Measurements from ENCODE around the gene CRLF2. TPM values are rescaled to one million over a fixed set of nuclear protein-coding genes. Genes with fewer than 3 reads are reported as not detected.
"Not testable (repeated sequence)": the region's sequence is repeated elsewhere in the genome, so short reads cannot be mapped to it uniquely, and the experiment has no call there.

Gene CRLF2
- total RNA-seq, 1 donor from 2014 or later = not detected

DNA sequence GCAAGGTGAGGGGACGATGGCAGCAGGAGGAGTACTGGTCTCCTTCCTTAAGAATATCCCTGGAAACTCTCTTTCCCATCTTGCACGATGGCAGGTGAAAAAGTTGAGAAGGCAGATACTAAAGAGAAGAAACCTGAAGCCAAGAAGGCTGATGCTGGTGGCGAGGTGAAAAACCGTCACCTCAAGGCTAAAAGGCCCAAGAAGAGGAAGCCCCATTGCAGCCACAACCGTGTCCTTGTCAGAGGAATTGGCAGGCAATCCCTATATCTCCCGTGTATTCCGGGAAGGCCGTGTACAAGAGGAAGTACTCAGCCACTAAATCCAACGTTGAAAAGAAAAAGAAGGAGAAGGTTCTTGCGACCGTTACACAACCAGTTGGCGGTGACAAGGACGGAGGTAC lies 40.0 kb downstream of the CRLF2 start:
- Histone ChIP-seq H3K9me3 (replicated peaks) (no peaks in the 10 kb centered on the region), H3K36me3 (no peaks in the 10 kb centered on the region), H3K27me3 (ENCODE audit: low read depth) (peaks cover 17% of the 10 kb centered on the region), H3K27ac (replicated peaks) (no peak overlapping the region), H3K4me1 (no peaks in the 10 kb centered on the region), H3K4me3 (no peak overlapping the region)
- intact Hi-C loops (cut with micrococcal nuclease) = no loop called here
- TF ChIP-seq, protein P1, sequence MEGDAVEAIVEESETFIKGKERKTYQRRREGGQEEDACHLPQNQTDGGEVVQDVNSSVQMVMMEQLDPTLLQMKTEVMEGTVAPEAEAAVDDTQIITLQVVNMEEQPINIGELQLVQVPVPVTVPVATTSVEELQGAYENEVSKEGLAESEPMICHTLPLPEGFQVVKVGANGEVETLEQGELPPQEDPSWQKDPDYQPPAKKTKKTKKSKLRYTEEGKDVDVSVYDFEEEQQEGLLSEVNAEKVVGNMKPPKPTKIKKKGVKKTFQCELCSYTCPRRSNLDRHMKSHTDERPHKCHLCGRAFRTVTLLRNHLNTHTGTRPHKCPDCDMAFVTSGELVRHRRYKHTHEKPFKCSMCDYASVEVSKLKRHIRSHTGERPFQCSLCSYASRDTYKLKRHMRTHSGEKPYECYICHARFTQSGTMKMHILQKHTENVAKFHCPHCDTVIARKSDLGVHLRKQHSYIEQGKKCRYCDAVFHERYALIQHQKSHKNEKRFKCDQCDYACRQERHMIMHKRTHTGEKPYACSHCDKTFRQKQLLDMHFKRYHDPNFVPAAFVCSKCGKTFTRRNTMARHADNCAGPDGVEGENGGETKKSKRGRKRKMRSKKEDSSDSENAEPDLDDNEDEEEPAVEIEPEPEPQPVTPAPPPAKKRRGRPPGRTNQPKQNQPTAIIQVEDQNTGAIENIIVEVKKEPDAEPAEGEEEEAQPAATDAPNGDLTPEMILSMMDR (IDR thresholded peaks at IDR 0.05; ENCODE audit: borderline replicate concordance) = no peak
- no peak for DNase-seq

DNA sequence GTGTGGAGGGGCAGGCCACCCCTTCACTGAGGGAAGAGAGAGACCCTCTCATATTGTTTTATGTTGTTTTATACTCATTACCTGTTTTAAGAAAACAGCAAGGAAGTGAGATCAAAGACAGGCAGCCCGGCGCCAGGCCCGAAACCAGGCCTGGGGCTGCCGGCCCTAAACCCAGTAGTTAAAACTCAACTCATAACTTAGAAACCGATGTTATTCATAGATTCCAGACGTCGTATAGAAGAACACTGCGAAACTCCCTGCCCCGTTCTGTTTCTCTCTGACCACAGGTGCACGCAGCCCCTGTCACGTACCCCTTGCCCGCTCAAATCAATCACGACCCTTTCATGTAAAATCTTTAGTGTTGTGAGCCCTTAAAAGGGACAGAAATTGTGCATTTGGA lies 40.5 kb downstream of the CRLF2 start:
- H3K4me1 ChIP-seq; H3K27ac ChIP-seq (replicated peaks); H3K36me3 ChIP-seq; DNase-seq; H3K9me3 ChIP-seq (replicated peaks); intact Hi-C loops (cut with micrococcal nuclease); H3K4me3 ChIP-seq: not testable (repeated sequence)
- peaks cover 15% of the 10 kb centered on the region for H3K27me3 ChIP-seq (ENCODE audit: low read depth)

DNA sequence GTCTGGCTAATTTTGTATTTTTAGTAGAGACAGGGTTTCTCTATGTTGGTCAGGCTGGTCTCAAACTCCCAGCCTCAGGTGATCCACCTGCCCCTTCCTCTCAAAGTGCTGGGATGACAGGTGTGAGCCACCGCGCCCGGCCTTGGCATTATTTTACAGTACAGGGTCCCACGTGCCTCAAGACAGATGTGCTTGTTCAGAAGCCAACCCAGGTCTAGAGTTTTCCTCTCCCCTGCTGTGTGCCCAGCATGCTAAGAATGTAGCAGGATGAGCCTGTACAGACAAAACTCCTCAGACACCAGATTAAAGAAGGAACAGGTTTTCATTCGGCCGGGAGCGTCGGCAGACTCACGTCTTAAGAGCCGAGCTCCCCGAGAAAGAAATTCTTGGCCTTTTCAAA lies 42.2 kb downstream of the CRLF2 start:
- H3K4me3 ChIP-seq = no peak overlapping the region
- no peaks in the 10 kb centered on the region for H3K9me3 ChIP-seq (replicated peaks)
- peaks cover 14% of the 10 kb centered on the region for H3K27me3 ChIP-seq (ENCODE audit: low read depth)
- no peaks in the 10 kb centered on the region for H3K4me1 ChIP-seq
- H3K36me3 ChIP-seq = no peaks in the 10 kb centered on the region
- intact Hi-C loops (cut with micrococcal nuclease) = no loop called here
- DNase-seq = no peak
- TF ChIP-seq, protein P1 (IDR thresholded peaks at IDR 0.05; ENCODE audit: borderline replicate concordance) = no peak
- no peak overlapping the region for H3K27ac ChIP-seq (replicated peaks)

DNA sequence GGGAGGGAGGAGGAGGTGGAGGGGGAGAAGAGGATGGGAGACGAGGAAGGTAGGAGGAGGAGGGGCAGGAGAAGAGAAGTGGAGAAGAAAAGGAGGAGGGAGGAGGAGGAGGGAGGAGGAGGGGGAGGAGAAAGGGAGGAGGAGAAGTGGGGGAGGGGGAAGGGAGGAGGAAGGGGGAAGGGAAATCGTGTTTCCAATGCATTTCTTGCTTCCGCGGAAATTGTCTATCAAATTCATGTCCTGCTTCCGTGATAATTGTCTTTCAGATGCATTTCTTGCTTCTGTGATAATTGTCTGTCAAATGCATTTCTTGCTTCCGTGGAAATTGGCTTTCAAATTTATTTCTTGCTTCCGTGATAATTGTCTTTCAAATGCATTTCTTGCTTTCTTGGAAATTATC lies 43.3 kb downstream of the CRLF2 start:
- TF ChIP-seq, protein P1 (IDR thresholded peaks at IDR 0.05; ENCODE audit: borderline replicate concordance) = no peak
- intact Hi-C loops (cut with micrococcal nuclease) = no loop called here
- Histone ChIP-seq H3K27ac (replicated peaks) (no peak overlapping the region), H3K36me3 (no peaks in the 10 kb centered on the region), H3K9me3 (replicated peaks) (no peaks in the 10 kb centered on the region), H3K4me3 (no peak overlapping the region), H3K4me1 (no peaks in the 10 kb centered on the region), H3K27me3 (ENCODE audit: low read depth) (peaks cover 15% of the 10 kb centered on the region)
- no peak for DNase-seq

DNA sequence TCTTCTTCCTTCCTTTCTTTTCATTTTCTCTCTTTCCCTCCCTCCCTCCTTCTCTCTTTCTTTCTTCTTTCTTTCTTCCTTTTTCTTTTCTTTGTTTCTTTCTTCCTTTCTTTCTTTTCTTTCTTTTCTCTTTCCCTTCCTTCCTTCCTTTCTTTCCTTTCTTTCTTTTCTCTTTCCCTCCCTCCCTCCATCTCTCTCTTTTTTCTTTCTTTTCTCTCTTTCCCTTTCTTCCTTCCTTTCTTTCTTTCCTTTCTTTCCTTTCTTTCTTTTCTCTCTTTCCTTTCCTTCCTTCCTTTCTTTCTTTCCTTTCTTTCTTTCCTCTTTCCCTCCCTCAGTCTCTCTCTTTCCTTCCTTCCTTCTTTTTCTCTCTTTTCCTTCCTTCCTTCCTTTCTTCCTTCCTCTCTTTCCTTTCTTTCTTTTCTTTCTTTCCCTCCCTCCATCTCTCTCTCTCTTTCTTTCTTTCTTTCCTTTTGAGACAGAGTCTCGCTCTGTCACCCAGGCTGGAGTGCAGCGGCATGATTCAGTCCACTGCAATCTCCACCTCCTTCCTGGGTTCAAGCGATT lies 44.4 kb downstream of the CRLF2 start:
- H3K27ac ChIP-seq (replicated peaks) = no peak overlapping the region
- intact Hi-C loops (cut with micrococcal nuclease) = no loop called here
- no peaks in the 10 kb centered on the region for H3K4me1 ChIP-seq
- H3K9me3 ChIP-seq (replicated peaks) = no peaks in the 10 kb centered on the region
- peaks cover 23% of the 10 kb centered on the region for H3K27me3 ChIP-seq (ENCODE audit: low read depth)
- TF ChIP-seq, protein P1 (IDR thresholded peaks at IDR 0.05; ENCODE audit: borderline replicate concordance) = no peak
- H3K4me3 ChIP-seq = no peak overlapping the region
- DNase-seq = no peak
- H3K36me3 ChIP-seq = no peaks in the 10 kb centered on the region

DNA sequence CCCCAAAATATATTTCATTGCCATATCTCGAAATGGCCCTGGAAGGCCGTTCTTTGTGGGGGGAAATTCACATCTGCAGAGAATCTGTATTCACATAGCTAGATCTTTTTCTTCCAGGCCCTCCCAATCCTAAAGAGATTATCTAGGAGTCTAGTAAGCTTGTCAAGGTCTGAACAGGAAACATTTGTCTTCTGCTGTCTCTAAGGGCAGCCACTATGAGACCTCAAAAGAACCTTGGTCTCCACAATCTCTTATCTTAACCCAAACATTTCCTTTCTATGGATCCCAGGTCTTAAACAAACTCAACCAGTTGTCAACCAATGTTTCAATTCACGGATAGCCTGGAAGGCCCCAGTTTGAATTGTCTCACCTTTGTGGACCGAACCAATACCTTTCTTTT lies 45.0 kb downstream of the CRLF2 start:
- no peak for DNase-seq
- Histone ChIP-seq H3K4me1 (no peaks in the 10 kb centered on the region), H3K36me3 (no peaks in the 10 kb centered on the region), H3K4me3 (no peak overlapping the region), H3K27ac (replicated peaks) (no peak overlapping the region), H3K9me3 (replicated peaks) (no peaks in the 10 kb centered on the region), H3K27me3 (ENCODE audit: low read depth) (peaks cover 27% of the 10 kb centered on the region)
- intact Hi-C loops (cut with micrococcal nuclease) = no loop called here
- TF ChIP-seq, protein P1 (IDR thresholded peaks at IDR 0.05; ENCODE audit: borderline replicate concordance) = no peak

Data from left ventricle myocardium inferior (tissue), 1 donor.